Fibroblast of lung (primary cell): ENCODE results near the gene ZNF804A. TPM values are rescaled to one million over a fixed set of nuclear protein-coding genes. Genes with fewer than 3 reads are reported as not detected.

ENCODE experiments used
- DNase-seq, 2 donors: peaks; one replicate each; pipeline versions ENCODE4 v3.0.0 to v3.0.0-alpha.2; 2010; ENCODE audit warnings: low read depth in 2 of 2
- H2AFZ ChIP-seq: 2 replicates; pipeline ENCODE4 v1.5.1; 2012; ENCODE audit warnings: low read length, control low read depth, inconsistent platforms
- H3K27ac ChIP-seq: 2 replicates; pipeline ENCODE4 v1.5.1; 2011; ENCODE audit warnings: low read length, control low read depth; ENCODE audit not compliant: insufficient read depth
- H3K27me3 ChIP-seq: 2 replicates; pipeline ENCODE4 v1.5.1; 2011; ENCODE audit warnings: mild to moderate bottlenecking, low read length; ENCODE audit not compliant: control insufficient read depth, insufficient read depth
- H3K36me3 ChIP-seq: 2 replicates; pipeline ENCODE4 v1.5.1; 2011; ENCODE audit warnings: low read length; ENCODE audit not compliant: control insufficient read depth, insufficient read depth
- H3K4me1 ChIP-seq: 2 replicates; pipeline ENCODE4 v1.5.1; 2011; ENCODE audit warnings: low read length; ENCODE audit not compliant: control insufficient read depth, insufficient read depth; ENCODE audit errors: extremely low read depth
- H3K4me2 ChIP-seq: 2 replicates; pipeline ENCODE4 v1.5.1; 2011; ENCODE audit warnings: low read length, control low read depth; ENCODE audit not compliant: insufficient read depth; ENCODE audit errors: extremely low read depth
- H3K4me3 ChIP-seq, 4 experiments: fragments of 200-600 bp in 1 of 4; sonication (generic) in 1 of 4; replicated peaks in 1 of 4; 2 replicates each; pipeline ENCODE4 v1.5.1; 2011 to 2016; ENCODE audit warnings: low read length in 4 of 4, low read depth in 3 of 4, mild to moderate bottlenecking in 3 of 4, control low read depth in 2 of 4, inconsistent platforms in 1 of 4, mixed read lengths in 1 of 4; ENCODE audit not compliant: insufficient read depth in 1 of 4; ENCODE audit errors: control extremely low read depth in 1 of 4
- H3K79me2 ChIP-seq: 2 replicates; pipeline ENCODE4 v1.5.1; 2012; ENCODE audit warnings: mild to moderate bottlenecking, low read length, inconsistent platforms; ENCODE audit not compliant: control insufficient read depth, insufficient read depth
- H3K9ac ChIP-seq: 2 replicates; pipeline ENCODE4 v1.5.1; 2011; ENCODE audit warnings: mild to moderate bottlenecking, low read length, control low read depth; ENCODE audit not compliant: insufficient read depth
- H3K9me3 ChIP-seq: 2 replicates; pipeline ENCODE4 v1.5.1; 2012; ENCODE audit warnings: low read depth, low read length; ENCODE audit not compliant: control insufficient read depth, insufficient read depth
- H4K20me1 ChIP-seq: 2 replicates; pipeline ENCODE4 v1.5.1; 2011; ENCODE audit warnings: low read length; ENCODE audit not compliant: control insufficient read depth, insufficient read depth; ENCODE audit errors: extremely low read depth
- EZH2 ChIP-seq: IDR thresholded peaks from 2 replicates; pipeline ENCODE4 v1.5.1; 2012; ENCODE audit warnings: low read length, control low read depth, mild to moderate bottlenecking; ENCODE audit errors: missing control alignments
- polyA minus RNA-seq: library from RNA; depleted of rRNA, polyadenylated mRNA; stranded (reverse); fragments of >200 nt; gene quantifications from 2 replicates; pipeline ENCODE4 v1.2.3, GENCODE V29; 2011; ENCODE audit warnings: low replicate concordance
- polyA plus RNA-seq, 2 donors: library from polyadenylated mRNA; depleted of rRNA in 1 of 2; stranded (reverse) in 1 of 2; unstranded in 1 of 2; fragments of >200 nt; gene quantifications; 2 replicates each; pipeline ENCODE4 v1.2.1, GENCODE V29; 2011 to 2012; ENCODE audit warnings: missing spikeins in 1 of 2
- total RNA-seq: library from RNA; depleted of rRNA; stranded (reverse); fragments of >200 nt; gene quantifications from 2 replicates; pipeline ENCODE4 v1.2.1, GENCODE V29; 2014
- TF ChIP-seq, protein P1 (sequence below), 2 donors: IDR thresholded peaks in 1 of 2; conservative IDR thresholded peaks in 1 of 2; 1 replicate in 1 of 2; 2 replicates in 1 of 2; pipeline ENCODE4 v1.5.1; 2011 to 2012; ENCODE audit warnings: low read length in 2 of 2, control low read depth in 1 of 2, inconsistent platforms in 1 of 2, low read depth in 1 of 2, mild to moderate bottlenecking in 1 of 2

ZNF804A gene
- total RNA-seq (0.77 and 3.0 TPM in 2 replicates), polyA plus RNA-seq (3.5 and 6.9 TPM in 2 replicates), polyA minus RNA-seq (1.2 and 1.7 TPM in 2 replicates)
- 1.6 and 3.6 TPM in 2 replicates for polyA plus RNA-seq (2012)

DNA sequence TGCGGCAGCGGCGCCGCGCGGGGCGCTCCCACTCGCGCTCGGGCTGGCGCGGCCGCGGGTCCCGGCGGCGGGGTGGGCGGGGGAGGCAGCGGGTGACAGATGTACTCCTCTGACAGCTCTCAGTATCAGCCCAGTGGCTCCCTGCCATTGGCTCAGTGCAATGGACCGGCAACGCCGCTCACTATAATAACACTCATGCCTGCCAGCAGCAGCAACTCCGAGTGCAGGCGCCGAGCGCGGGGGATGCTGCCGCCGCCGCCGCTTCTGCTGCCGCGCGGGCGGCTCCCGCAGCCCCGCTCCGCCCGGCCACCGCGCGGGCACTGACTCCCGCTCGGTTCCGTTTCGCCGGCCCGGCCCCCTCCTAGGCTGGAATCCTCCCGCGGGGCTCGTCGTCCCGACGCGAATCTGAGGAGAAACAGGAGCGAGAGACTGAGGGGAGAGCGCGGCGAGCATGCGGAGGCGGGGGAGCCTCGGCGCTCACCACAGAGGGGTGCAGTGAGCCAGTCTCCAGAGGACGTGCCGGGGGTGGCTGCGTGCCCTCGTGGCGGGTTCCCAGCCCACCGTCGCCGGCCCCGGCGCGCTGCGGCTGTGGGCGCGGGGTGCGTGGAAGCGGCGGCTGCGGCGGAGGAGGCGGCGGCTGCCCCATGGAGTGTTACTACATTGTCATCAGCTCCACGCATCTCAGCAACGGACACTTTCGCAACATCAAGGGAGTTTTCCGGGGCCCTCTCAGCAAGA is at the start of gene ZNF804A:
TSS of gene ZNF804A (plus strand) at position 214 of the 738 bp plus-strand sequence. CDS start at position 645, 431 bp downstream.
- Histone ChIP-seq H3K27ac (peak within 1 kb of the TSS; percentile 74), H4K20me1 (no peaks in the 10 kb centered on the region), H3K4me1 (no peaks in the 10 kb centered on the region), H3K9ac (peak within 1 kb of the TSS; percentile 83), H3K4me3 (peak within 1 kb of the TSS; percentile 56 to 82 (median 70)), H3K79me2 (peaks cover 26% of the 10 kb centered on the region), H3K9me3 (no peaks in the 10 kb centered on the region), H2AFZ (peak within 1 kb of the TSS; percentile 69), H3K4me2 (peak within 1 kb of the TSS; percentile 76), H3K36me3 (no peaks in the 10 kb centered on the region), H3K27me3 (no peaks in the 10 kb centered on the region)
- TF ChIP-seq EZH2, result no peak
- DNase-seq, result peak; percentile 68 to 76

DNA sequence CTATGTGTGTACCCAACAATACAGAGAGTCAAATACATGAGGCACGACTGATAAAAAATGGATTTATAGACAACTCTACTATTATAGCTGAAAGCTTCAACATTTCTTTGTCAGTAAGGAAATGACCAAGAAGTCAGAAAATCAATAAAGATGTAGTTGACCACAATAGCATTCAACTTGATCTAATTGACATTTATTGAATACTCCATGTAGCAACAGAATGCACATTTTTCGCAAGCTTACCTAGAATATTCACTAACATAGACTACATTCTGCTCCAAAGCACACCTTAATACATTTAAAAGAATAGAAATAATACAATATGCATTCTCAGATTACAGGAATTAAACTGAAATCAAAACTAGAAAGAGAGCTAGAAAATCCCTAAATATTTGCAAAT is 49.2 kb upstream of the ZNF804A start:
- H3K9ac ChIP-seq, result no peak overlapping the region
- no peak for TF ChIP-seq EZH2
- TF ChIP-seq, protein P1, sequence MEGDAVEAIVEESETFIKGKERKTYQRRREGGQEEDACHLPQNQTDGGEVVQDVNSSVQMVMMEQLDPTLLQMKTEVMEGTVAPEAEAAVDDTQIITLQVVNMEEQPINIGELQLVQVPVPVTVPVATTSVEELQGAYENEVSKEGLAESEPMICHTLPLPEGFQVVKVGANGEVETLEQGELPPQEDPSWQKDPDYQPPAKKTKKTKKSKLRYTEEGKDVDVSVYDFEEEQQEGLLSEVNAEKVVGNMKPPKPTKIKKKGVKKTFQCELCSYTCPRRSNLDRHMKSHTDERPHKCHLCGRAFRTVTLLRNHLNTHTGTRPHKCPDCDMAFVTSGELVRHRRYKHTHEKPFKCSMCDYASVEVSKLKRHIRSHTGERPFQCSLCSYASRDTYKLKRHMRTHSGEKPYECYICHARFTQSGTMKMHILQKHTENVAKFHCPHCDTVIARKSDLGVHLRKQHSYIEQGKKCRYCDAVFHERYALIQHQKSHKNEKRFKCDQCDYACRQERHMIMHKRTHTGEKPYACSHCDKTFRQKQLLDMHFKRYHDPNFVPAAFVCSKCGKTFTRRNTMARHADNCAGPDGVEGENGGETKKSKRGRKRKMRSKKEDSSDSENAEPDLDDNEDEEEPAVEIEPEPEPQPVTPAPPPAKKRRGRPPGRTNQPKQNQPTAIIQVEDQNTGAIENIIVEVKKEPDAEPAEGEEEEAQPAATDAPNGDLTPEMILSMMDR (conservative IDR thresholded peaks at IDR 0.05 in 1 of 2, IDR thresholded peaks at IDR 0.05 in 1 of 2; ENCODE audit: low read depth in 1 of 2, low read length in 2 of 2), result no peak
- H4K20me1 ChIP-seq, result no peaks in the 10 kb centered on the region
- H3K4me3 ChIP-seq, result no peak overlapping the region
- no peaks in the 10 kb centered on the region for H3K4me1 ChIP-seq
- H3K36me3 ChIP-seq, result no peaks in the 10 kb centered on the region
- no peak overlapping the region for H3K27ac ChIP-seq
- no peak overlapping the region for H3K4me2 ChIP-seq
- no peaks in the 10 kb centered on the region for H3K9me3 ChIP-seq
- no peaks in the 10 kb centered on the region for H3K27me3 ChIP-seq
- DNase-seq, result no peak
- H2AFZ ChIP-seq, result no peak overlapping the region
- H3K79me2 ChIP-seq, result no peaks in the 10 kb centered on the region

DNA sequence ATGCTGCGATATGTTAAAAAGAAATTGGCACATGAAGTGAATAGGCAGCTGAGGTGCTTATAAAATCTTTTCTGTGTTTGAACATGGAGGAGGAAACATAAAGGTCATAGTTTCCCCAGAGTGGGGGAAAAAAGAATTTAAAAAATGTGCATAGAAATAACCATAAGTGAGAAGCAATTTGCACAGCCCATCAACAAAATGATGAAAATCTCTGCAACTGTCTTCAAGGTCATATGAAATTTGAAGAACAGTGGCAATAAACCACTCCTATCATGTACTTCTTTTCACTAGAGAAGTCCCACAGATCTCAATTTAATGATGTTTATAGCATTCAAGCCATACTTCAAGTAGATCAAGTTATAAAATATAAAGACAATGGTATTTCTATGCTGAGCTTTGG is 46.7 kb upstream of the ZNF804A start:
- H3K79me2 ChIP-seq, result no peaks in the 10 kb centered on the region
- H3K27me3 ChIP-seq, result no peaks in the 10 kb centered on the region
- no peaks in the 10 kb centered on the region for H3K9me3 ChIP-seq
- H3K9ac ChIP-seq, result no peak overlapping the region
- no peak overlapping the region for H3K27ac ChIP-seq
- no peaks in the 10 kb centered on the region for H3K4me1 ChIP-seq
- no peak overlapping the region for H3K4me3 ChIP-seq
- H3K36me3 ChIP-seq, result no peaks in the 10 kb centered on the region
- no peaks in the 10 kb centered on the region for H4K20me1 ChIP-seq
- H2AFZ ChIP-seq, result no peak overlapping the region
- no peak overlapping the region for H3K4me2 ChIP-seq
- no peak for TF ChIP-seq EZH2
- TF ChIP-seq, protein P1 (conservative IDR thresholded peaks at IDR 0.05 in 1 of 2, IDR thresholded peaks at IDR 0.05 in 1 of 2; ENCODE audit: low read depth in 1 of 2, low read length in 2 of 2), result no peak
- no peak for DNase-seq
